PC-3 (cell line): ENCODE measurements around the gene RNU7-1. TPM values are rescaled to one million over a fixed set of nuclear protein-coding genes. Genes with fewer than 3 reads are reported as not detected.

Experiments used
- ATAC-seq: fragments of 200-7000 bp; cut with Tn5 transposase; 2 replicates; pipeline ENCODE4 v1.9.1; 2020; ENCODE audit warnings: mild to moderate bottlenecking, moderate library complexity
- BruUV-seq: library from RNA; stranded (reverse); fragments of 400-500 nt; replicated peaks from 2 replicates; lab custom pipeline; 2021; lab: Mats Ljungman, UMichigan
- CTCF ChIA-PET: fragments of 300-600 bp; sonication (Branson Sonifier 250); formaldehyde crosslinking; loops from one replicate; lab custom pipeline; 2022; ENCODE audit warnings: antibody characterized with exemption; lab: Charles Lee
- POLR2A ChIA-PET: fragments of 300-600 bp; sonication (Branson Sonifier 250); formaldehyde crosslinking; loops from one replicate; lab custom pipeline; 2022; ENCODE audit warnings: antibody characterized with exemption; ENCODE audit not compliant: unreplicated experiment; lab: Charles Lee
- DNase-seq: peaks from one replicate; pipeline ENCODE4 v3.0.0-alpha.2; 2015
- H2AFZ ChIP-seq: fragments of 300-600 bp; sonication (generic); 2 replicates; pipeline ENCODE4 v1.6.0; 2016; ENCODE audit warnings: antibody characterized with exemption, low read length
- H3F3A ChIP-seq: fragments of 300-600 bp; sonication (generic); one replicate; pipeline ENCODE4 v1.6.0; 2017; ENCODE audit warnings: antibody characterized with exemption, low read length, control low read depth, mild to moderate bottlenecking; ENCODE audit not compliant: unreplicated experiment
- H3K27ac ChIP-seq: fragments of 300-600 bp; sonication (generic); 2 replicates; pipeline ENCODE4 v1.5.1; 2016; ENCODE audit warnings: mild to moderate bottlenecking, low read length
- H3K27me3 ChIP-seq: fragments of 300-600 bp; sonication (generic); 2 replicates; pipeline ENCODE4 v1.6.1; 2016; ENCODE audit warnings: low read length, mixed read lengths
- H3K36me3 ChIP-seq: fragments of 300-600 bp; sonication (generic); 2 replicates; pipeline ENCODE4 v1.6.1; 2016; ENCODE audit warnings: low read depth, mixed run types, low read length, mixed read lengths
- H3K4me1 ChIP-seq: fragments of 300-600 bp; sonication (generic); 2 replicates; pipeline ENCODE4 v1.5.1; 2016; ENCODE audit warnings: low read length; ENCODE audit not compliant: insufficient read depth
- H3K4me2 ChIP-seq: fragments of 300-600 bp; sonication (generic); 2 replicates; pipeline ENCODE4 v1.6.0; 2016; ENCODE audit warnings: low read length
- H3K4me3 ChIP-seq: fragments of 300-600 bp; sonication (generic); 2 replicates; pipeline ENCODE4 v1.5.1; 2016; ENCODE audit warnings: mild to moderate bottlenecking, low read length, mixed read lengths
- H3K79me2 ChIP-seq: fragments of 300-600 bp; sonication (generic); 2 replicates; pipeline ENCODE4 v1.6.1; 2017; ENCODE audit warnings: low read length, mixed read lengths
- H3K9ac ChIP-seq: fragments of 300-600 bp; sonication (generic); 2 replicates; pipeline ENCODE4 v1.6.0; 2016; ENCODE audit warnings: mild to moderate bottlenecking, low read length
- H3K9me2 ChIP-seq: fragments of 300-600 bp; sonication (generic); replicated peaks from 2 replicates; pipeline ENCODE4 v1.6.1; 2016; ENCODE audit warnings: mixed run types, low read length, mixed read lengths
- H3K9me3 ChIP-seq: fragments of 300-600 bp; sonication (generic); 2 replicates; pipeline ENCODE4 v1.6.1; 2016; ENCODE audit warnings: low read length, mixed read lengths
- H4K20me1 ChIP-seq: fragments of 300-600 bp; sonication (generic); 2 replicates; pipeline ENCODE4 v1.6.1; 2016; ENCODE audit warnings: low read length, mixed read lengths
- EZH2 ChIP-seq: fragments of 300-600 bp; sonication (generic); IDR thresholded peaks from one replicate; pipeline ENCODE4 v1.6.1; 2017; ENCODE audit warnings: antibody characterized with exemption, mild to moderate bottlenecking, low read length; ENCODE audit not compliant: unreplicated experiment
- EZH2phosphoT487 ChIP-seq: fragments of 300-600 bp; sonication (generic); IDR thresholded peaks from 2 replicates; pipeline ENCODE4 v1.6.1; 2018; ENCODE audit warnings: mild to moderate bottlenecking, antibody characterized with exemption, low read length, borderline replicate concordance
- intact Hi-C: fragments of 100-400 bp; cut with micrococcal nuclease; formaldehyde crosslinking; loops from 2 replicates; pipeline ENCODE4 v1.9.0; 2023
- total RNA-seq: library from RNA; depleted of rRNA; stranded (reverse); fragments of >200 nt; gene quantifications from 2 replicates; pipeline ENCODE4 v1.2.3, GENCODE V29; 2014
- TF ChIP-seq, protein P1 (sequence below): fragments of 300-600 bp; sonication (generic); conservative IDR thresholded peaks from 2 replicates; pipeline ENCODE4 v1.5.1; 2017; ENCODE audit warnings: antibody characterized with exemption, low read depth, mild to moderate bottlenecking, low read length

RNU7-1 gene
- total RNA-seq, 1 experiment from 2014 or later: not detected

DNA sequence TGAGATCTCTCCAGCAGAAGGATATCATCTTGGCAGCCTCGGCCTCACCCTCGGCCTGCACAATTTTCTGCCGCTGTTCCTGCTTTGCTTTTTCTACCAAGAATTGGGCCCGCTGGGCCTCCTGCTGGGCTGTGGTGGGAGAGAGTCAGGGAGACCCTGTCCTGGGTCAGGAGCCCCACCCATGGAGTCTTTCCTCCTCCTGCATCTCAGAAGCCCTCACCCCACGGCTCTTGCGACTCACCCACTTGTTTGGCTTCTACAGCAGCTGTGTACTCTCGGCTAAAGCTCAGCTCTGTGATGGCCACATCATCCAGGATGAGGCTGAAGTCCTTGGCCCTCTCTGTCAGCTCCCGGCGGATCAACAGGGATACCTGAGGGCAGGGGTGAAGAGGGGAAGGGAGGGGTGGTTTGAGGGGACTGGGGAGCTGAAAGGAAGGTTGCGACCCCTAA lies 24.1 kb downstream of the RNU7-1 start:
- no peak overlapping the region for H3K4me3 ChIP-seq
- H3K36me3 ChIP-seq: peaks cover 41% of the 10 kb centered on the region
- POLR2A ChIA-PET: no interaction called here
- peaks cover 49% of the 10 kb centered on the region for H3K79me2 ChIP-seq
- peaks cover 4% of the 10 kb centered on the region for H3F3A ChIP-seq
- TF ChIP-seq EZH2phosphoT487 (no peak), EZH2 (no peak)
- TF ChIP-seq, protein P1, sequence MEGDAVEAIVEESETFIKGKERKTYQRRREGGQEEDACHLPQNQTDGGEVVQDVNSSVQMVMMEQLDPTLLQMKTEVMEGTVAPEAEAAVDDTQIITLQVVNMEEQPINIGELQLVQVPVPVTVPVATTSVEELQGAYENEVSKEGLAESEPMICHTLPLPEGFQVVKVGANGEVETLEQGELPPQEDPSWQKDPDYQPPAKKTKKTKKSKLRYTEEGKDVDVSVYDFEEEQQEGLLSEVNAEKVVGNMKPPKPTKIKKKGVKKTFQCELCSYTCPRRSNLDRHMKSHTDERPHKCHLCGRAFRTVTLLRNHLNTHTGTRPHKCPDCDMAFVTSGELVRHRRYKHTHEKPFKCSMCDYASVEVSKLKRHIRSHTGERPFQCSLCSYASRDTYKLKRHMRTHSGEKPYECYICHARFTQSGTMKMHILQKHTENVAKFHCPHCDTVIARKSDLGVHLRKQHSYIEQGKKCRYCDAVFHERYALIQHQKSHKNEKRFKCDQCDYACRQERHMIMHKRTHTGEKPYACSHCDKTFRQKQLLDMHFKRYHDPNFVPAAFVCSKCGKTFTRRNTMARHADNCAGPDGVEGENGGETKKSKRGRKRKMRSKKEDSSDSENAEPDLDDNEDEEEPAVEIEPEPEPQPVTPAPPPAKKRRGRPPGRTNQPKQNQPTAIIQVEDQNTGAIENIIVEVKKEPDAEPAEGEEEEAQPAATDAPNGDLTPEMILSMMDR: no peak
- no TSS peak for BruUV-seq
- CTCF ChIA-PET: no interaction called here
- H3K9ac ChIP-seq: no peak overlapping the region
- 0 out of 2 replicates have a peak overlapping the region, but pooled peaks have one; percentile 100 for H3K4me2 ChIP-seq
- H3K27ac ChIP-seq: no peak overlapping the region
- no peaks in the 10 kb centered on the region for H3K27me3 ChIP-seq
- H2AFZ ChIP-seq: no peak overlapping the region
- DNase-seq (no peak), ATAC-seq (no peak)
- no peaks in the 10 kb centered on the region for H3K9me3 ChIP-seq
- intact Hi-C loops: no loop called here
- peaks cover 24% of the 10 kb centered on the region for H3K4me1 ChIP-seq
- no peaks in the 10 kb centered on the region for H3K9me2 ChIP-seq
- no peaks in the 10 kb centered on the region for H4K20me1 ChIP-seq

DNA sequence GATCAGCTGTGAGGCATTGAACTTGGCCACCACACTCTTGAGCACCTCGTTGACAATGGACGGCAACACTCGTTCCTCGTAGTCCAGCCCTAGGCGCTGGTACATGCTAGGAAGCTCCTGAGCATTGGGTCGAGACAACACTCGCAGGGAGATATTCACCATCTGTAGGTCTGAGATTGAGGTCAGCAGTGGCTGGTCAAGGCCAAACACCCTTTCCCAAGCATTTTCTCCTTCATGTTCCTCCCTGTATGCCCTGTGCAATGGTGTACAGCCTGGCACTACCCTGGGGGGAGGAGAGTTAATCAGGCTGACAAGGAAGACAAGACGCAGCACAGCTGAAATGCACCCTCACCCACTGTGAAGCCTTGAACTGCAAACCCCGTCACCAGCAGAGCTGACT lies 24.8 kb downstream of the RNU7-1 start:
- H4K20me1 ChIP-seq: no peaks in the 10 kb centered on the region
- peaks cover 55% of the 10 kb centered on the region for H3K79me2 ChIP-seq
- peaks cover 41% of the 10 kb centered on the region for H3K36me3 ChIP-seq
- peaks cover 25% of the 10 kb centered on the region for H3K4me1 ChIP-seq
- peak overlapping the region; percentile 98 for H3K4me3 ChIP-seq
- no peaks in the 10 kb centered on the region for H3K9me3 ChIP-seq
- ATAC-seq (no peak), DNase-seq (no peak)
- TF ChIP-seq, protein P1: no peak
- TF ChIP-seq EZH2: no peak
- no peak for TF ChIP-seq EZH2phosphoT487
- no peak overlapping the region for H2AFZ ChIP-seq
- no peaks in the 10 kb centered on the region for H3K27me3 ChIP-seq
- POLR2A ChIA-PET: no interaction called here
- intact Hi-C loops: no loop called here
- BruUV-seq: no TSS peak
- H3K9me2 ChIP-seq: no peaks in the 10 kb centered on the region
- H3K4me2 ChIP-seq: peak overlapping the region; percentile 100
- no peak overlapping the region for H3K9ac ChIP-seq
- peaks cover 4% of the 10 kb centered on the region for H3F3A ChIP-seq
- CTCF ChIA-PET: interaction anchor here (1.1 kb wide), 1 partner anchor 24 kb away, joined by 3 read pairs; no protein-coding TSS in a partner anchor
- no peak overlapping the region for H3K27ac ChIP-seq

- Histone ChIP-seq H3K4me2 (peak overlapping the region; percentile 100), H3K27me3 (no peaks in the 10 kb centered on the region), H3K9ac (peak overlapping the region; percentile 100), H3F3A (peaks cover 4% of the 10 kb centered on the region), H3K36me3 (peaks cover 50% of the 10 kb centered on the region), H3K9me3 (no peaks in the 10 kb centered on the region), H3K9me2 (no peaks in the 10 kb centered on the region), H3K79me2 (peaks cover 55% of the 10 kb centered on the region), H4K20me1 (no peaks in the 10 kb centered on the region), H3K27ac (peak overlapping the region; percentile 66), H3K4me1 (peaks cover 25% of the 10 kb centered on the region), H3K4me3 (peak overlapping the region; percentile 98), H2AFZ (peak overlapping the region; percentile 80)
- ATAC-seq (peak; percentile 19), DNase-seq (no peak)
- CTCF ChIA-PET: no interaction called here
- no peak for TF ChIP-seq EZH2
- no peak for TF ChIP-seq EZH2phosphoT487
- TF ChIP-seq, protein P1: no peak
- POLR2A ChIA-PET: no interaction called here
- intact Hi-C loops: loop anchor here (5.0 kb wide), 1 partner anchor 47 kb away; the partner anchor contains the start of gene LPCAT3
- TSS peak; percentile 32 for BruUV-seq
Observed at GRCh38 chr12:6970096-6970527, 26.5 kb downstream of the RNU7-1 start.
